DOHH2 (cell line): ENCODE data around the gene CPAMD8.

Source experiments
- EZH2phosphoT487 ChIP-seq: fragments of 200-600 bp; sonication (generic); IDR thresholded peaks from 2 replicates; pipeline ENCODE4 v1.6.1; 2017; ENCODE audit warnings: borderline replicate concordance, mild to moderate bottlenecking, antibody characterized with exemption, low read length, moderate library complexity, mixed read lengths
- TF ChIP-seq, protein P1 (sequence below): fragments of 200-600 bp; sonication (generic); IDR thresholded peaks from one replicate; pipeline ENCODE4 v1.5.1; 2014; ENCODE audit warnings: antibody characterized with exemption, mild to moderate bottlenecking, low read depth, low read length; ENCODE audit not compliant: poor library complexity, severe bottlenecking

DNA sequence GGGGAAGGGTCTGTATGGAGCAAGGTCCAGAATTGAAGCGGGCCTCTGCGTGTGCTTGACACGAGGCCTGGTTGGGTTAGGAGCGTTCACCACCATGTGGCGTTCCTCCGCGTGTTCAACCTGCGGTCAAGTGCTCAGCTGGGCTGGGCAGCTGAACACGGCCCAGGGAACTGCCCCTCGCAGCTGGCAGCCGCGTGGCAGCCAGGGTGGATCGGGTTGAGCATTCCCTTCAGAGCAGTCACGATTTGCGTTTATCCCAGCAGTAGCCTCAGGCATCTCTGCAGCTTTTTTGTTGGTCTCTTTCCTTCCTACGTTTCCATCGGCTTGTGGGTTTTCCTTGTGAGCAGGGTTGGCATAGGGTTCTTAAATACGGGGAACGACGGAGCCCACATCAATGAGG, 166.5 kb downstream of the CPAMD8 start:
- TF ChIP-seq, protein P1, sequence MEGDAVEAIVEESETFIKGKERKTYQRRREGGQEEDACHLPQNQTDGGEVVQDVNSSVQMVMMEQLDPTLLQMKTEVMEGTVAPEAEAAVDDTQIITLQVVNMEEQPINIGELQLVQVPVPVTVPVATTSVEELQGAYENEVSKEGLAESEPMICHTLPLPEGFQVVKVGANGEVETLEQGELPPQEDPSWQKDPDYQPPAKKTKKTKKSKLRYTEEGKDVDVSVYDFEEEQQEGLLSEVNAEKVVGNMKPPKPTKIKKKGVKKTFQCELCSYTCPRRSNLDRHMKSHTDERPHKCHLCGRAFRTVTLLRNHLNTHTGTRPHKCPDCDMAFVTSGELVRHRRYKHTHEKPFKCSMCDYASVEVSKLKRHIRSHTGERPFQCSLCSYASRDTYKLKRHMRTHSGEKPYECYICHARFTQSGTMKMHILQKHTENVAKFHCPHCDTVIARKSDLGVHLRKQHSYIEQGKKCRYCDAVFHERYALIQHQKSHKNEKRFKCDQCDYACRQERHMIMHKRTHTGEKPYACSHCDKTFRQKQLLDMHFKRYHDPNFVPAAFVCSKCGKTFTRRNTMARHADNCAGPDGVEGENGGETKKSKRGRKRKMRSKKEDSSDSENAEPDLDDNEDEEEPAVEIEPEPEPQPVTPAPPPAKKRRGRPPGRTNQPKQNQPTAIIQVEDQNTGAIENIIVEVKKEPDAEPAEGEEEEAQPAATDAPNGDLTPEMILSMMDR = no peak
- no peak for TF ChIP-seq EZH2phosphoT487
